Measurements from ENCODE around the gene SMIM44. TPM values are rescaled to one million over a fixed set of nuclear protein-coding genes. Genes with fewer than 3 reads are reported as not detected.

SMIM44 gene
- total RNA-seq, 1 donor from 2014 or later, result not detected

GRCh38 chr19:3466635-3467034 is 16.6 kb downstream of the SMIM44 start:
- no peak for DNase-seq (ENCODE audit: low read depth)
- Histone ChIP-seq H3K4me3 (ENCODE audit: low read depth, low read length) (no peak overlapping the region), H3K27me3 (ENCODE audit: control insufficient read depth, insufficient read depth, low read length) (no peaks in the 10 kb centered on the region), H3K36me3 (ENCODE audit: control insufficient read depth, insufficient read depth, low read length) (peaks cover 2% of the 10 kb centered on the region)
- no peak for FAIRE-seq
- TF ChIP-seq CTCF (IDR thresholded peaks at IDR 0.05; ENCODE audit: insufficient read depth, low read length, severe bottlenecking), result no peak

GRCh38 chr19:3465552-3465951 is 17.7 kb downstream of the SMIM44 start:
- no peak for FAIRE-seq
- no peaks in the 10 kb centered on the region for H3K27me3 ChIP-seq (ENCODE audit: control insufficient read depth, insufficient read depth, low read length)
- H3K36me3 ChIP-seq (ENCODE audit: control insufficient read depth, insufficient read depth, low read length), result peaks cover 2% of the 10 kb centered on the region
- no peak for DNase-seq (ENCODE audit: low read depth)
- TF ChIP-seq CTCF (IDR thresholded peaks at IDR 0.05; ENCODE audit: insufficient read depth, low read length, severe bottlenecking), result no peak
- H3K4me3 ChIP-seq (ENCODE audit: low read depth, low read length), result no peak overlapping the region

- FAIRE-seq (no peak), DNase-seq (ENCODE audit: low read depth) (no peak)
- H3K36me3 ChIP-seq (ENCODE audit: control insufficient read depth, insufficient read depth, low read length), result peaks cover 5% of the 10 kb centered on the region
- no peaks in the 10 kb centered on the region for H3K27me3 ChIP-seq (ENCODE audit: control insufficient read depth, insufficient read depth, low read length)
- H3K4me3 ChIP-seq (ENCODE audit: low read depth, low read length), result no peak overlapping the region
- no peak for TF ChIP-seq CTCF (IDR thresholded peaks at IDR 0.05; ENCODE audit: insufficient read depth, low read length, severe bottlenecking)
Measured at GRCh38 chr19:3464587-3465235, 18.5 kb downstream of the SMIM44 start.

GRCh38 chr19:3463714-3464586 is 19.3 kb downstream of the SMIM44 start:
- peaks cover 6% of the 10 kb centered on the region for H3K36me3 ChIP-seq (ENCODE audit: control insufficient read depth, insufficient read depth, low read length)
- no peak for TF ChIP-seq CTCF (IDR thresholded peaks at IDR 0.05; ENCODE audit: insufficient read depth, low read length, severe bottlenecking)
- DNase-seq (ENCODE audit: low read depth), result no peak
- no peak overlapping the region for H3K4me3 ChIP-seq (ENCODE audit: low read depth, low read length)
- H3K27me3 ChIP-seq (ENCODE audit: control insufficient read depth, insufficient read depth, low read length), result no peaks in the 10 kb centered on the region
- FAIRE-seq, result no peak

DNA sequence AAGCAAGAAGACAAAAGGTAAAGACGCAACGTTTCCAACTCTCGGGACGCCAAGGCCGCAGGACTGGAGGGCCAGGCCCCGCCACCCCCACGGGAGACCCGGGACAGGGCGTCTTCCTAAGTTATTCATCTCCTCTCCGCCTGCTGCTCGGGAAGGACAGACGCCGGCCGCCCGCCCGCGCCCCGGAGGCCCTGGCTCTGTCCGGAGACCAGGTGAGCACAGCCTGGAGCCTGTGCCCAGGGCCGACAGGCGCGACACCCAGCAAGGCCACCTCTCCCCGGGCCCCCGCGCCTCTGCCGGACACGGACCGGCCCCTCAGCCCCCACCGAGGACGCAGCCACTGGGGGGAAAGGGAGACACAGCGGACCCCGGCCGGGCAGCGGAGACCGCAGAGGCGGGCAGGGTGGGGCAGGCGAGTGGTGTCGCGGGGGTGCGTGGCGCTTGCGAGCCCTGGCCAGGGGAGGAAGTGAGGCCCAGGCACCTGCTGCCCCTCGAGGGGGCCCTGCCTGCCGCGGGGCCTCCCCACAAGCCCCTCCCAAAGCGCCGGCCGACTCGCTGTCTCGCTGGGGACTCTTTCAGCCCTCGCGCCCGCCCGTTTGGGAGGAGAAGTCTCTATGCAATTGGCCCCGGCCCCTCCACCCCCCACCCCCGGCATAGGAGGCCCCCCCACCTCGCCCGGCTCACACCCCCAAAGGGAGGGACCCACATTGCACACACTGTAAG is 20.1 kb downstream of the SMIM44 start:
- H3K4me3 ChIP-seq (ENCODE audit: low read depth, low read length), result no peak overlapping the region
- peaks cover 8% of the 10 kb centered on the region for H3K36me3 ChIP-seq (ENCODE audit: control insufficient read depth, insufficient read depth, low read length)
- no peaks in the 10 kb centered on the region for H3K27me3 ChIP-seq (ENCODE audit: control insufficient read depth, insufficient read depth, low read length)
- FAIRE-seq (no peak), DNase-seq (ENCODE audit: low read depth) (no peak)
- TF ChIP-seq CTCF (IDR thresholded peaks at IDR 0.05; ENCODE audit: insufficient read depth, low read length, severe bottlenecking), result no peak

Data from bronchial epithelial cell (primary cell).